Measurements from ENCODE around the gene PRKCE. TPM values are rescaled to one million over a fixed set of nuclear protein-coding genes. Genes with fewer than 3 reads are reported as not detected.

PRKCE gene
- total and polyA plus RNA-seq, 2 of the 8 experiments (the other 6 are each of a cell fraction or from before 2014, with no cell fraction given), result 0.54 to 2.1 TPM

- H3K18ac ChIP-seq (ENCODE audit: extremely low read depth, low read length), result no peak overlapping the region
- H3K9me3 ChIP-seq (ENCODE audit: insufficient read depth in 2 of 2, low read depth in 1 of 2, low read length in 1 of 2), result no peaks in the 10 kb centered on the region
- no peak overlapping the region for H3K23ac ChIP-seq (ENCODE audit: insufficient read length)
- no peak for FAIRE-seq
- no peak for DNase-seq (ENCODE audit: low read depth in 1 of 2, low spot score in 2 of 2)
- no peaks in the 10 kb centered on the region for H4K20me1 ChIP-seq (replicated peaks in 1 of 2; ENCODE audit: control insufficient read depth in 1 of 2, insufficient read depth in 2 of 2, low read length in 2 of 2)
- H4K91ac ChIP-seq (replicated peaks; ENCODE audit: insufficient read length, low read length), result no peak overlapping the region
- no peaks in the 10 kb centered on the region for H3K79me2 ChIP-seq (ENCODE audit: control insufficient read depth in 1 of 2, insufficient read depth in 2 of 2, low read length in 2 of 2)
- no peaks in the 10 kb centered on the region for H3K36me3 ChIP-seq (ENCODE audit: control insufficient read depth in 2 of 4, insufficient read depth in 4 of 4, low read length in 3 of 4)
- H3K4ac ChIP-seq (replicated peaks; ENCODE audit: insufficient read length, low read depth, low read length), result no peak overlapping the region
- no peak overlapping the region for H3K14ac ChIP-seq (ENCODE audit: insufficient read length)
- 88% methylated on average over 8 of the region's 8 CpGs; no CpG with 5 or more reads in 1 of the 2 experiments for WGBS, 2 experiments (ENCODE audit: extremely low coverage in 1 of 2, insufficient coverage in 1 of 2, insufficient read length in 1 of 2, insufficient replicate concordance in 2 of 2, low coverage in 1 of 2, low lambda C conversion rate in 2 of 2, missing lambda C conversion rate in 1 of 2)
- no peak overlapping the region for H2BK5ac ChIP-seq (ENCODE audit: low read depth, low read length)
- no peak overlapping the region for H3K56ac ChIP-seq (replicated peaks; ENCODE audit: insufficient read length, low read depth, low read length)
- H3K79me1 ChIP-seq (ENCODE audit: low read depth, low read length), result no peaks in the 10 kb centered on the region
- H3K4me1 ChIP-seq (replicated peaks in 1 of 4; ENCODE audit: control insufficient read depth in 3 of 4, insufficient read depth in 4 of 4, low read length in 3 of 4), result no peaks in the 10 kb centered on the region
- H2BK12ac ChIP-seq (ENCODE audit: low read depth, low read length), result no peak overlapping the region
- H3K23me2 ChIP-seq (ENCODE audit: low read depth, low read length), result no peaks in the 10 kb centered on the region
- no peak overlapping the region for H2AK5ac ChIP-seq (ENCODE audit: low read depth, low read length)
- no peak overlapping the region for H4K5ac ChIP-seq (ENCODE audit: insufficient read length, low read depth, low read length)
- no peak overlapping the region for H3K4me3 ChIP-seq (ENCODE audit: extremely low read depth in 1 of 4, insufficient read depth in 2 of 4, low read depth in 3 of 4, low read length in 4 of 4)
- no peak overlapping the region for H3K27ac ChIP-seq (ENCODE audit: low read depth, low read length)
- H4K8ac ChIP-seq (ENCODE audit: extremely low read depth, insufficient read depth, low read length), result no peak overlapping the region
- H2AFZ ChIP-seq (ENCODE audit: low read length), result no peak overlapping the region
- no peak overlapping the region for H3K4me2 ChIP-seq (ENCODE audit: insufficient read depth in 1 of 2, low read depth in 2 of 2, low read length in 2 of 2)
- ChIA-PET CTCF (ENCODE audit: partially characterized antibody) (interaction anchor here (0.9 to 3.8 kb wide), 4 partner anchors 9 to 28 kb away, joined by 3 to 18 read pairs (median 5); no protein-coding TSS in a partner anchor), POLR2A (ENCODE audit: partially characterized antibody) (interaction anchor here (0.6 kb wide), 2 partner anchors 36 to 60 kb away, joined by 3 to 4 read pairs; no protein-coding TSS in a partner anchor)
- no peak overlapping the region for H2BK15ac ChIP-seq (ENCODE audit: low read length)
- H3K9ac ChIP-seq (replicated peaks in 1 of 4; ENCODE audit: extremely low read depth in 1 of 4, low read depth in 3 of 4, low read length in 3 of 4), result no peak overlapping the region
- no peaks in the 10 kb centered on the region for H3K27me3 ChIP-seq (replicated peaks in 1 of 4; ENCODE audit: control insufficient read depth in 3 of 4, extremely low read depth in 1 of 4, insufficient read depth in 3 of 4, low read length in 3 of 4)
- no peak overlapping the region for H2BK20ac ChIP-seq (ENCODE audit: low read length)
- H2BK120ac ChIP-seq (replicated peaks; ENCODE audit: low read depth, low read length), result no peak overlapping the region
Observed at GRCh38 chr2:45806563-45807358, 155.3 kb downstream of the PRKCE start.
